ENCODE measurements around the gene ULK1. TPM values are rescaled to one million over a fixed set of nuclear protein-coding genes. Genes with fewer than 3 reads are reported as not detected.

Gene ULK1
- total and polyA plus RNA-seq, 2 of the 13 experiments (the other 11 are each of a cell fraction or from before 2014, with no cell fraction given) = 2.8 to 10.1 TPM

GRCh38 chr12:131896080-131896810 lies 1.8 kb downstream of the ULK1 start (continued):
- TF ChIP-seq TARDBP (CRISPR knock-in tag; IDR thresholded peaks at IDR 0.05) (0 out of 2 replicates have a peak, but pooled peaks have one; percentile 45), THRA (CRISPR knock-in tag; IDR thresholded peaks at IDR 0.05; ENCODE audit: borderline replicate concordance) (peak; percentile 81), RELA (CRISPR knock-in tag; IDR thresholded peaks at IDR 0.05) (0 out of 2 replicates have a peak, but pooled peaks have one; percentile 21), ZNF772 (CRISPR knock-in tag; IDR thresholded peaks at IDR 0.05) (peak; percentile 76; the same call in 1 of the 2 replicates), ATF1 (CRISPR knock-in tag; IDR thresholded peaks at IDR 0.05) (no peak), RNF2 (conservative IDR thresholded peaks at IDR 0.05; ENCODE audit: low read depth) (peak; percentile 75), RBFOX2 (IDR thresholded peaks at IDR 0.05; ENCODE audit: low read depth, low read length) (peak; percentile 84), MAFK (conservative IDR thresholded peaks at IDR 0.05 in 1 of 2, IDR thresholded peaks at IDR 0.05 in 1 of 2; ENCODE audit: low read length in 2 of 2) (peak; percentile 90 to 95), SIX1 (CRISPR knock-in tag; IDR thresholded peaks at IDR 0.05; ENCODE audit: borderline replicate concordance) (no peak), ZNF792 (CRISPR knock-in tag; IDR thresholded peaks at IDR 0.05) (0 out of 2 replicates have a peak, but pooled peaks have one; percentile 19), NR2F1 (CRISPR knock-in tag; IDR thresholded peaks at IDR 0.05) (0 out of 4 replicates have a peak, but pooled peaks of 1 of the 2 experiments have one; percentile 18), TRIM24 (CRISPR knock-in tag; IDR thresholded peaks at IDR 0.05) (no peak), SMYD3 (CRISPR knock-in tag; IDR thresholded peaks at IDR 0.05) (0 out of 2 replicates have a peak, but pooled peaks have one; percentile 44), ZNF891 (CRISPR knock-in tag; IDR thresholded peaks at IDR 0.05) (peak; percentile 30; the same call in 1 of the 2 replicates), ZBTB33 (CRISPR knock-in tag; IDR thresholded peaks at IDR 0.05) (peak; percentile 28), RXRB (CRISPR knock-in tag; IDR thresholded peaks at IDR 0.05; ENCODE audit: borderline replicate concordance) (peak; percentile 72), GPN1 (CRISPR knock-in tag; IDR thresholded peaks at IDR 0.05; ENCODE audit: borderline replicate concordance) (no peak), RBM39 (IDR thresholded peaks at IDR 0.05; ENCODE audit: low read depth, low read length, poor library complexity, severe bottlenecking) (peak; percentile 90), RARA (CRISPR knock-in tag; IDR thresholded peaks at IDR 0.05) (peak; percentile 52), KLF6 (CRISPR knock-in tag; IDR thresholded peaks at IDR 0.05) (peak; percentile 61)
- TF ChIP-seq, protein P1, sequence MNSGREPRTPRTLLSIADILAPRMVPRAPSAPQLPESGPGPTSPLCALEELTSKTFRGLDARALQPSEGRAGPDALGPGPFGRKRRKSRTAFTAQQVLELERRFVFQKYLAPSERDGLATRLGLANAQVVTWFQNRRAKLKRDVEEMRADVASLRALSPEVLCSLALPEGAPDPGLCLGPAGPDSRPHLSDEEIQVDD (CRISPR knock-in tag; IDR thresholded peaks at IDR 0.05; ENCODE audit: borderline replicate concordance) = 0 out of 2 replicates have a peak, but pooled peaks have one; percentile 51
- TF ChIP-seq, protein P2, sequence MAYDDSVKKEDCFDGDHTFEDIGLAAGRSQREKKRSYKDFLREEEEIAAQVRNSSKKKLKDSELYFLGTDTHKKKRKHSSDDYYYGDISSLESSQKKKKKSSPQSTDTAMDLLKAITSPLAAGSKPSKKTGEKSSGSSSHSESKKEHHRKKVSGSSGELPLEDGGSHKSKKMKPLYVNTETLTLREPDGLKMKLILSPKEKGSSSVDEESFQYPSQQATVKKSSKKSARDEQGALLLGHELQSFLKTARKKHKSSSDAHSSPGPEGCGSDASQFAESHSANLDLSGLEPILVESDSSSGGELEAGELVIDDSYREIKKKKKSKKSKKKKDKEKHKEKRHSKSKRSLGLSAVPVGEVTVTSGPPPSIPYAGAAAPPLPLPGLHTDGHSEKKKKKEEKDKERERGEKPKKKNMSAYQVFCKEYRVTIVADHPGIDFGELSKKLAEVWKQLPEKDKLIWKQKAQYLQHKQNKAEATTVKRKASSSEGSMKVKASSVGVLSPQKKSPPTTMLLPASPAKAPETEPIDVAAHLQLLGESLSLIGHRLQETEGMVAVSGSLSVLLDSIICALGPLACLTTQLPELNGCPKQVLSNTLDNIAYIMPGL (CRISPR knock-in tag; IDR thresholded peaks at IDR 0.05; ENCODE audit: borderline replicate concordance in 1 of 2, low read depth in 1 of 2) = peak in 1 of 2 experiments; percentile 75; a peak in 2 of 4 replicates
- TF ChIP-seq, protein P3, sequence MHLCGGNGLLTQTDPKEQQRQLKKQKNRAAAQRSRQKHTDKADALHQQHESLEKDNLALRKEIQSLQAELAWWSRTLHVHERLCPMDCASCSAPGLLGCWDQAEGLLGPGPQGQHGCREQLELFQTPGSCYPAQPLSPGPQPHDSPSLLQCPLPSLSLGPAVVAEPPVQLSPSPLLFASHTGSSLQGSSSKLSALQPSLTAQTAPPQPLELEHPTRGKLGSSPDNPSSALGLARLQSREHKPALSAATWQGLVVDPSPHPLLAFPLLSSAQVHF (CRISPR knock-in tag; IDR thresholded peaks at IDR 0.05) = no peak

All from HepG2 (cell line).